GM21723 (cell line): Measurements from ENCODE around the gene SF3B1.
"Not testable (repeated sequence)": the region's sequence is repeated elsewhere in the genome, so short reads cannot be mapped to it uniquely, and the experiment has no call there.

Experiments used
- ATAC-seq: cut with Tn5 transposase; IDR thresholded peaks from one replicate; pipeline ENCODE4 v1.9.1; 2021; ENCODE audit warnings: mild to moderate bottlenecking, moderate library complexity; ENCODE audit not compliant: unreplicated experiment

Gene SF3B1

DNA sequence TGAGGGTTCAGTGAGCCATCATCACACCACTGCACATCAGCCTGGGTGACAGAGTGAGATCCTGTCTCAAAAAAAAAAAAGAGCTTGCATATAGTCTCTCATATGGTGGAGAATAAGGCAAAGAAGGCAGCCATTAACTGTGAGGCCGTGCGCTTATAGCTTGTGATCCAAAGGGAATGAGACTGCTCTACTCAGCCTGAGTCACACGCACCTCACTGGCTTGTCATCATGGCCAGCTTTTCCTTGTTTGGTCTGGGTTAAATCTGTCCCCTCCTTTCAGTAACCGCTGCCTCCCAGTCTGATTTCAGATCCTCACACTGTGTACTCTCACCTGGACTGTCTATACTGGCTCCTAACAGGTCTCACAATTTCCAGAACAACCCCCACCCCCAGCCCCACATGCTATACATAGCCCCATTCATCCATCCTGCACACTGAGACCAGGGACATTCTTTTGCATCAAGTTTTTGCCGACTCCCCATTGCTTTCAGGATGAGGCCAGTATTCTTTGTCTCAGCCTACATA is 88.9 kb downstream of the SF3B1 start:
- ATAC-seq, result no peak

DNA sequence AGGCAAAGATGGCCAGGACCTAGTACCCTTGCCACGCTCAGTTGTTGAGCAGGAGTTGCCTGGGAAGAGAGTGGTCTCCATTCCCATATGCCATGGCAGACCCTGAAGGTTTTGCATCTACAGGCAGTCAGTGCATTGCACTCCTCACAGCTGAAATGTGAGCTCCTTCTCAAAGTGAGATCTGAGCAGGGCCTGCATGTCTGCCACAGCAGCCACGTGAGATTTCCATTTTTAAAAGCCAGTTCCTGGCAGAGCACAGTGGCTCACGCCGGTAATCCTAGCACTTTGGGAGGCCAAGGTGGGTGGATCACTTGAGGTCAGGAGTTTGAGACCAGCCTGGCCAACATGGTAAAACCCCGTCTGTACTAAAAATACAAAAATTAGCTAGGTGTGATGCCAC is 90.9 kb downstream of the SF3B1 start:
- ATAC-seq, result not testable (repeated sequence)

DNA sequence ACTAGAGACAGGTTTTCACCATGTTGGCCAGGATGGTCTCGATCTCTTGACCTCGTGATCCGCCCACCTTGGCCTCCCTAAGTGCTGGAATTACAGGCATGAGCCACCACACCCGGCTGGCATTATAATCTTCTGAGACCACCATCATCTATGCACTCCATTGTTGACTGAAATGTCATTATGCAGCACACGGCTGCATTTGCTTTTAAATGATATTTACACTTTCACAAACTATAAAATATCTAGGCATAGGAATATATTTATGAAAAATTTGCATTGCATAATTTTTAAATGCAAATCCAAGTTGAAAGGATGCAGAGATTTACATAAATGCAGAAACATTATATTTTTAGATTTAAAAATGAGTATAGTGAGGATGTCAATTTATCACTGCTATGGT is 94.2 kb downstream of the SF3B1 start:
- ATAC-seq, result no peak
